A204.1 (cell line): ENCODE data around the gene KRT74.

Experiments
- FAIRE-seq: peaks from 2 replicates; lab custom pipeline; 2012; peaks lifted over from hg19 to GRCh38; lab: Jason Lieb, UNC

The KRT74 gene

GRCh38 chr12:52573306-52573705, 337 bp downstream of the KRT74 start:
- FAIRE-seq, result no peak

DNA sequence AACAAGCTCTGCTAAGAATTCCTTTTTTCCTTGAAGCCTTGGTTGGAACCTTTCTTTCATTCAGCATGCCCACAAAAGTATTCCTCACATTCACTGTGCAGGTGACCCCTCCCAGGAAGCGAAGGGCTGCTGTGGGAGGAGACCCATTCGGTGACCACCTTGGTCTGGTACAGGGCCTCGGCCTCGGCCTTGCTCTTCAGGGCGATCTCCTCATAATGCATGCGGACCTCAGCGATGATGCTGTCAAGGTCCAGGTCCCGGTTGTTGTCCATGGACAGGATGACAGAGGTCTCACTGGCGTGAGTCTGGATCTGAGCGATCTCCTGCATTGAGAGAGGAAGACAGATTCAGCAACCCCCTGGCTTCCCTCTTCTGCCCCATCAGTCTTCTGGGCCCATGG, 3.1 kb downstream of the KRT74 start:
- FAIRE-seq, result no peak

GRCh38 chr12:52568111-52568510, 5.5 kb downstream of the KRT74 start:
- no peak for FAIRE-seq

DNA sequence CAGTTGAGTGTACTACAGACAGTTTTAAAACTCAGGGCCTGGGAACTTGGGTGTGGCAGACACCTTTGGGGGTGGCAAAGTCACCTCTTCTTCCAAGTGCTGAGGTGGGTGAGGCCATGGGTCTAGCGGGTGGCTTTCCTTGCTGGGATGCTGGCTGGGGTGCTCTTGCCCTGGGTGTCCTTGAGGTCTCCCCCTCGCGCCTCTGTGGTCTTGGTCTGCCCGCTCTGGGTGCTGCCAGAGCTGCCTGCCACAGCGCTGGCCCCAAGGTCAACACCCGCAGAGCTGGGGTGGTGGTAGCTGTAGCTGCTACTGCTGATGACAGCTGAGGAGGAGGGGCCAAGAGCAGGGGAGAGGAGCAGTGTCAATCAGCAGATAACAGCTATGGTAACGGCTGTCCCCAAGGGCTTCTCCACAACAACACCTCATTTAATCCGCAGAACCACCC, 6.8 kb downstream of the KRT74 start:
- no peak for FAIRE-seq

- no peak for FAIRE-seq
Observed at GRCh38 chr12:52564582-52564981, 9.1 kb downstream of the KRT74 start.

- FAIRE-seq, result no peak
Observed at GRCh38 chr12:52561880-52562449, 11.7 kb downstream of the KRT74 start.

GRCh38 chr12:52559979-52560378, 13.7 kb downstream of the KRT74 start:
- FAIRE-seq, result no peak

DNA sequence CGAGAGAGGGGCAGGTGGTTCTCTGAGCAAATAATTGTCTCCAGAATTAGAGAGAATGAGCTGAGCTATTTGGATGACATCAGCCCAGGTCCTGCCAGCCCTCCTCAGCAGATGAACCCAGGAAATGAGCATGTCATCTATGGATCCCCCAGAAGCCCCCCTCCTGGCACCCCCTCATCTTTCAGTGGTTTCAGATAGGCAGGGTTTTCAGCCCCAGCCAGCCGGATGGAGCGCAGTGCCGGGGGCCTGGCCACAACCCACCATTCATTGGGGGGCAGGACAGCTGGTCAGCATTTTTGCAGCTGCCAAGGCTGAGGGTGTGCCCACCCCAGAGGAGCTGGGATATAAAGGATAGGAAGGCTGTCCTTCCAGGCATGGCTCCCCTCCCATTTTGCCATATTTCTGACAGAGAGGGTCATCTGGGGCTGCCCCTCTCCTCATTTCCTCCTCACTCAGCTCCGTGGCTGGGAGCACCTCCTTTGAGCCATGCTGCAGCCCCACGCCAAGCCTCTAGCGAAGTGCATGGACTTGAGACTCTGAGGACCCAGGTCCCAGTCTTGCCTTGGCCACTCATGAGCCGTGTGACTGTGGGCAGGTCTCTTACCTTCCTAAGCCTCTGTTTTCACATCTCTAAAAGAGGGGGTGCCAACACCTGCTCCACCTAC, 14.7 kb downstream of the KRT74 start:
- FAIRE-seq, result no peak

DNA sequence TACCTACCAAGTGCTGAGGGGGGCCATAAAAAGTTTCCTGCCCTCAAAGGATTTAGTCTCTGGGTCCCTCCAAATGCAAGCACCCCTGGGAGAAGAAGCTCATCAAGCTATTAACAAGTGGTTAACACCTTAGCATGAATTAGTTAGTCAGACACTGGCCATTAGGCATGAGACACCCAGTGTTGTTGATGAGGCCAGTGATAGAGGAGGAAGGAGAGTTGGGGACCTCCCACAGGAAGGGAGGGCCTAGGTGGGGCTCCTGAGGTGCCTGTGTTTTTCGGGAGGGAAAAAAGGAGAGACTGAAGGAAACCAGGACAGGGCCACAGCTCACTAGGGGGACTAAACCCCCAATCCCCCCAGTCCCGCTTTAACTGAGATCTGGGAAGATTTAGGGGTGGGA, 16.2 kb downstream of the KRT74 start:
- no peak for FAIRE-seq

- no peak for FAIRE-seq
Observed at GRCh38 chr12:52555577-52555976, 18.1 kb downstream of the KRT74 start.

- no peak for FAIRE-seq
Observed at GRCh38 chr12:52552681-52553195, 20.9 kb downstream of the KRT74 start, which contains the start of gene KRT71. Gene KRT71 (minus strand): TSS chr12:52553145. CDS start chr12:52553077, 68 bp downstream.

DNA sequence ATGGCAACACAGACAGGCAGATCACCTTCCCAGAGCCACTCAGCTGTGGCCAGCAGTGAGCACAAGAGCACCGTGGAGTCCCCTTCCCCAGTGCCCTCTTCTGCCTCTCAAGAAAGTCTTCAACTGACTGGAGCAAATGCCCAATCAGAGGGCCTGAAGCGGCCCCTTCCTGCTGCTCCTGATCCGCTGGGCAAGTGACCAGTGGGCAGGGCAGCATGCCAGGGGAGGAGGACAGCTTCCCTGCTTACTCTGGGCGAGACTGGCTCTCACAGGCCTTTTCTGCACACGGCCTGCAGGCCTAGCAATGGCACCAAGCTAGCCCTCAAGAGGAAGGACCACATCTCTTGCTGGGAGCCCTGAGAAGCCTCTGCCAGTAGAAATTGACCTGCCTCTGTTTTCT, 21.6 kb downstream of the KRT74 start:
- no peak for FAIRE-seq

GRCh38 chr12:52551216-52551865, 22.3 kb downstream of the KRT74 start:
- no peak for FAIRE-seq

- FAIRE-seq, result no peak
Observed at GRCh38 chr12:52546126-52546525, 27.5 kb downstream of the KRT74 start.

GRCh38 chr12:52543985-52544883, 29.4 kb downstream of the KRT74 start:
- FAIRE-seq, result no peak

GRCh38 chr12:52542785-52543318, 30.8 kb downstream of the KRT74 start:
- FAIRE-seq, result no peak

DNA sequence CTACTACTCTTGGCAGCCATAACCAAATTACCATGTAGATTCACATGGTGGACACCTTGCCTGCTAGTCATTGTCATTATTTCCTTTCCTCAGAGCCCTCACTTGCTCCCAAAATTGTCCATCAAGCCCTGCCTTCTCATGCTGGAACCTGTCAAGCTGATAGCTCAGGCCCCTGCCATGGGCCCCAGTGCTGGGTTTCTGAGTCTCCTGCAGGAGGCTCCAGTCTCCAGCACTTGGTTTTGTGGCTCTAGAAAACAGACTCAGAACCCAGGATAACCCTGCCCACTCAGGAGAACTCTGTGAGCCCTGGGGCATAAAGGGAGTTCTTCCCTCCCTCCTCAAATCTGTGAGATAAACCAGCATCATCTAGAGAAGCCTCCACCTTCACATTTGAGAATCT, 31.5 kb downstream of the KRT74 start:
- FAIRE-seq, result no peak

- no peak for FAIRE-seq
Observed at GRCh38 chr12:52541709-52542108, 31.9 kb downstream of the KRT74 start.

DNA sequence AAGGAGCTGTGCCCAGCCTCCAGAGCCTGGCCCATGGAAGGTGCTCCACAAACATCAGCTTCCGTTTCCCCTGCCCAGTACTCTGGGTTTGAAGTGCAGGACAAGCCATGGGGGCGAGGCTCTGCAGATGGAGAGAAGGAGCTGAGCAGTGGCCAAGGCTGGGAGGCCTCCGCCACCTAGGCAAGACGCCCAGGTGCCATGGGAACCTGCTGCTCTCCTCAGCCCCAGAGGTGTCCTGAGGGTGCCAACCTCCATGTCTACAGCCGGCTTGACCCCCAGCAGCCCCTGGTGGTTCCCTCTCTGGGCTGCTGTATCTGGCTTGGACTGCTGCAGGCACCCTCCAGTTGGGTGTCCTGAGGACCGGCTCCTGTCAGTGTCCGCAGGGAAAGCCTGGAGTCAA, 33.1 kb downstream of the KRT74 start:
- no peak for FAIRE-seq

- no peak for FAIRE-seq
Observed at GRCh38 chr12:52539821-52540173, 33.8 kb downstream of the KRT74 start.

DNA sequence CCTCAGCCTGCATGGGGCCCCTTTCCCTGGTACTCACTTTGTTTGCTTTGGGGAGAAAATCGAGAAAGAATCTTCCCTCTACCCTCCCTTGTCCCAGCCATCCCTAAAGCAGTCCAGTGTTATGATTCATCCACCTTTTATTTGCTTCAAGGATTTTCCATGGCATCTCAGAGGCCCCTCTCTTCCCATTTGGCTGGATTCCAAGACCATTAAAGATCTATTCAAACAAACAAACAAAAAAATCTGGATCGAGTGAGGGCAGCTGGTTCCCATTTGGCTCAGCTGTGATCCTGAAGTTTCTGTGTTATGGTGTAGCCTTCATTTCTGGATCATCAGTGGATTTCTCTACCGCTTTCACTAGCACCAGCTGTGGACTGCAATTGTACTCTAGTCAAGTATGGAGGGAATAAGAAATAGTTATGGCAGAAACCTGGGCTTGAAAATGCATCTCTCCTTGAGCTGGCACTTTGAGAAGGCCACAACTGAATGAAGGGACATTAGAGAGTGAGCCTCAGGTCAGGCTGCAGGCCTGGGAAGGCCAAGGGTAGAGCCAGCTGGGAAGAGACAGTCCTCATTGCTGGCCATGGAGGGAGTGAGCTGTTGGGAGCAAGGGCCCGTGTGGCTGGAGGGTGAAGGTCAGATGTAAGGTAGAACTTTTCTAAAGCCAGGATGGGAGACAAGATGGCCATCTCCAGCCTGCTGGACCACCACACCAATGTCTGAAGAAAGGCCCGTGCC, 34.4 kb downstream of the KRT74 start:
- FAIRE-seq, result no peak

- no peak for FAIRE-seq
Observed at GRCh38 chr12:52537101-52537500, 36.5 kb downstream of the KRT74 start.
